Epithelial cell of proximal tubule (primary cell): Measurements from ENCODE around the gene SPAG4. TPM values are rescaled to one million over a fixed set of nuclear protein-coding genes. Genes with fewer than 3 reads are reported as not detected.

Experiments
- DNase-seq: peaks from one replicate; pipeline ENCODE4 v3.0.0-alpha.2; 2011; ENCODE audit warnings: low read depth
- H3K4me3 ChIP-seq: 2 replicates; pipeline ENCODE4 v1.5.1; 2011; ENCODE audit warnings: low read depth, mild to moderate bottlenecking, low read length
- total RNA-seq: library from RNA; depleted of rRNA; stranded (reverse); fragments of >200 nt; gene quantifications from 2 replicates; pipeline ENCODE4 v1.2.3, GENCODE V29; 2015
- TF ChIP-seq, protein P1 (sequence below): conservative IDR thresholded peaks from 2 replicates; pipeline ENCODE4 v1.5.1; 2012; ENCODE audit warnings: low read depth, mild to moderate bottlenecking, low read length

Gene SPAG4
- total RNA-seq, 1 donor from 2014 or later: 15.9 TPM

- H3K4me3 ChIP-seq: peak overlapping the region; percentile 75
- no peak for DNase-seq
- TF ChIP-seq, protein P1, sequence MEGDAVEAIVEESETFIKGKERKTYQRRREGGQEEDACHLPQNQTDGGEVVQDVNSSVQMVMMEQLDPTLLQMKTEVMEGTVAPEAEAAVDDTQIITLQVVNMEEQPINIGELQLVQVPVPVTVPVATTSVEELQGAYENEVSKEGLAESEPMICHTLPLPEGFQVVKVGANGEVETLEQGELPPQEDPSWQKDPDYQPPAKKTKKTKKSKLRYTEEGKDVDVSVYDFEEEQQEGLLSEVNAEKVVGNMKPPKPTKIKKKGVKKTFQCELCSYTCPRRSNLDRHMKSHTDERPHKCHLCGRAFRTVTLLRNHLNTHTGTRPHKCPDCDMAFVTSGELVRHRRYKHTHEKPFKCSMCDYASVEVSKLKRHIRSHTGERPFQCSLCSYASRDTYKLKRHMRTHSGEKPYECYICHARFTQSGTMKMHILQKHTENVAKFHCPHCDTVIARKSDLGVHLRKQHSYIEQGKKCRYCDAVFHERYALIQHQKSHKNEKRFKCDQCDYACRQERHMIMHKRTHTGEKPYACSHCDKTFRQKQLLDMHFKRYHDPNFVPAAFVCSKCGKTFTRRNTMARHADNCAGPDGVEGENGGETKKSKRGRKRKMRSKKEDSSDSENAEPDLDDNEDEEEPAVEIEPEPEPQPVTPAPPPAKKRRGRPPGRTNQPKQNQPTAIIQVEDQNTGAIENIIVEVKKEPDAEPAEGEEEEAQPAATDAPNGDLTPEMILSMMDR: peak; percentile 45
Observed at GRCh38 chr20:35617397-35618262, 2.0 kb downstream of the SPAG4 start.

- no peak for DNase-seq
- TF ChIP-seq, protein P1: no peak
- peak overlapping the region; percentile 75 for H3K4me3 ChIP-seq
Observed at GRCh38 chr20:35618263-35619131, 2.9 kb downstream of the SPAG4 start.

- peak overlapping the region; percentile 75 for H3K4me3 ChIP-seq
- no peak for DNase-seq
- TF ChIP-seq, protein P1: peak; percentile 57
Observed at GRCh38 chr20:35619196-35620095, 3.8 kb downstream of the SPAG4 start.

- no peak overlapping the region for H3K4me3 ChIP-seq
- TF ChIP-seq, protein P1: no peak
- no peak for DNase-seq
Observed at GRCh38 chr20:35620818-35621559, 5.4 kb downstream of the SPAG4 start.

- DNase-seq: no peak
- H3K4me3 ChIP-seq: no peak overlapping the region
- TF ChIP-seq, protein P1: no peak
Observed at GRCh38 chr20:35621560-35621946, 5.9 kb downstream of the SPAG4 start.
